ENCODE measurements around the gene ING4.

DNA sequence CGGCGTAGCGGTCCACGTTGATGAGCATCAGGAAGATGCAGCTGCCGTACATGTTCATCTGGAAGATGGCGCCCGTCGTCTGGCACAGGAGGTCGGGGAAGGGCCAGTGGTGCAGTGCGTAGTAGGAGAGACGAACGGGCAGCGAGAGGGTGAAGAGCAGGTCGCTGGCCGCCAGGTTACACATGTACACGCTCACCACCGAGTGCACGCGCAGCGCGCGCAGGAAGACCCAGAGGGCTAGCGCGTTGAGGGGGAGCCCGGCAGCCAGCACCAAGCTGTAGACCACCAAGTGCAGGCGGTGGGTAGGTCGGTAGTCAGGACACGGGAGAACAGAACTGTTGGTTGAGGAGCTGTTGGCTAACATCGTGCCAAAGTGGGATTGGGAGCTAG is 42.0 kb downstream of the ING4 start:
- TF ChIP-seq POU6F1 (CRISPR knock-in tag; IDR thresholded peaks at IDR 0.05; ENCODE audit: borderline replicate concordance, low read depth) (no peak), BACH2 (CRISPR knock-in tag; IDR thresholded peaks at IDR 0.05; ENCODE audit: borderline replicate concordance) (no peak), TSHZ2 (CRISPR knock-in tag; IDR thresholded peaks at IDR 0.05) (no peak)

Measured in SK-N-SH treated with all-trans-retinoic acid at 6 μM for 48 hours (cell line).